HepG2 (cell line): ENCODE measurements around the gene TOR2A. TPM values are rescaled to one million over a fixed set of nuclear protein-coding genes. Genes with fewer than 3 reads are reported as not detected.

ENCODE experiments used
- ATAC-seq: fragments of 200-7000 bp; cut with Tn5 transposase; 3 replicates; pipeline ENCODE4 v1.9.1; 2020; ENCODE audit warnings: mild to moderate bottlenecking, moderate library complexity
- BruUV-seq: library from RNA; stranded (reverse); fragments of 400-500 nt; replicated peaks from 2 replicates; lab custom pipeline; 2021; lab: Mats Ljungman, UMichigan
- CTCF ChIA-PET: fragments of 300-600 bp; formaldehyde crosslinking; extraction: SDS; loops from one replicate; lab custom pipeline; 2021; ENCODE audit warnings: low total read pairs, inconsistent platforms, low intra/inter-chr PET ratio; lab: Yijun Ruan, JAX
- POLR2A ChIA-PET: fragments of 350-600 bp; sonication (Branson Sonifier 250); formaldehyde crosslinking; loops from one replicate; lab custom pipeline; 2020; ENCODE audit warnings: antibody characterized with exemption, inconsistent platforms; lab: Yijun Ruan, JAX
- DNase-seq: peaks from one replicate; pipeline ENCODE4 v3.0.0-alpha.2; 2015; ENCODE audit warnings: low spot score
- FAIRE-seq: peaks from 3 replicates; lab custom pipeline; 2011; peaks lifted over from hg19 to GRCh38; lab: Jason Lieb, UNC
- H2AFZ ChIP-seq: one replicate; pipeline ENCODE4 v1.6.1; 2011; ENCODE audit warnings: low read length, inconsistent platforms
- H3K27ac ChIP-seq: fragments of 300-600 bp; 3 replicates; pipeline ENCODE4 v1.8.0; 2011; ENCODE audit warnings: mixed run types, mild to moderate bottlenecking, mixed read lengths, low read length, inconsistent platforms; ENCODE audit not compliant: insufficient read depth; ENCODE audit errors: extremely low read length
- H3K27me3 ChIP-seq, 2 experiments: fragments of 200-600 bp in 1 of 2; 2 replicates in 1 of 2; 3 replicates in 1 of 2; pipeline versions ENCODE4 v1.6.0 to v1.8.0; 2011; ENCODE audit warnings: low read length in 2 of 2, mild to moderate bottlenecking in 2 of 2, moderate library complexity in 2 of 2, inconsistent platforms in 1 of 2; ENCODE audit not compliant: insufficient read depth in 2 of 2, control insufficient read depth in 1 of 2
- H3K36me3 ChIP-seq, 2 experiments: fragments of 200-600 bp in 1 of 2; replicated peaks in 1 of 2; 2 replicates in 1 of 2; 3 replicates in 1 of 2; pipeline versions ENCODE4 v1.5.1 to v1.8.0; 2011; ENCODE audit warnings: low read length in 2 of 2, inconsistent platforms in 1 of 2; ENCODE audit not compliant: insufficient read depth in 2 of 2, control insufficient read depth in 1 of 2
- H3K4me1 ChIP-seq: 2 replicates; pipeline ENCODE4 v1.5.1; 2012; ENCODE audit warnings: low read length, inconsistent platforms; ENCODE audit not compliant: insufficient read depth
- H3K4me2 ChIP-seq: 2 replicates; pipeline ENCODE4 v1.6.0; 2011; ENCODE audit warnings: low read depth, low read length, inconsistent platforms
- H3K4me3 ChIP-seq, 3 experiments: fragments of 200-600 bp in 1 of 3; sonication (generic), shearing (Covaris generic) in 1 of 3; replicated peaks in 1 of 3; 2 replicates each; pipeline ENCODE4 v1.5.1; 2011 to 2016; ENCODE audit warnings: low read length in 3 of 3, inconsistent platforms in 2 of 3, low read depth in 2 of 3, mild to moderate bottlenecking in 2 of 3, control low read depth in 1 of 3, mixed read lengths in 1 of 3; ENCODE audit not compliant: insufficient read depth in 1 of 3
- H3K79me2 ChIP-seq: one replicate; pipeline ENCODE4 v1.6.1; 2011; ENCODE audit warnings: low read length, inconsistent platforms; ENCODE audit not compliant: insufficient read depth
- H3K9ac ChIP-seq: 2 replicates; pipeline ENCODE4 v1.6.0; 2011; ENCODE audit warnings: mild to moderate bottlenecking, low read depth, low read length, inconsistent platforms; ENCODE audit not compliant: insufficient read depth
- H3K9me3 ChIP-seq: 2 replicates; pipeline ENCODE4 v1.5.1; 2012; ENCODE audit warnings: mild to moderate bottlenecking, low read length
- H4K20me1 ChIP-seq: 2 replicates; pipeline ENCODE4 v1.6.0; 2011; ENCODE audit warnings: inconsistent platforms, mild to moderate bottlenecking, low read length, moderate library complexity; ENCODE audit not compliant: insufficient read depth
- CSRNP2 ChIP-seq: sonication (generic); formaldehyde crosslinking; conservative IDR thresholded peaks from 2 replicates; pipeline ENCODE4 v1.8.0; 2022; ENCODE audit warnings: low read depth, missing genetic modification reagents
- HDAC2 ChIP-seq: sonication (generic); formaldehyde crosslinking; IDR thresholded peaks from 2 replicates; pipeline ENCODE4 v1.4.0; 2020; ENCODE audit warnings: missing genetic modification reagents
- MXD4 ChIP-seq: IDR thresholded peaks from 2 replicates; pipeline ENCODE4 v1.6.1; 2016; ENCODE audit warnings: mild to moderate bottlenecking, missing biosample characterization, missing genetic modification reagents
- NFIB ChIP-seq: sonication (generic); formaldehyde crosslinking; IDR thresholded peaks from 2 replicates; pipeline ENCODE4 v1.9.0; 2021; ENCODE audit warnings: missing genetic modification reagents, mild to moderate bottlenecking, borderline replicate concordance
- PLSCR1 ChIP-seq: sonication (generic); formaldehyde crosslinking; IDR thresholded peaks from 2 replicates; pipeline ENCODE4 v1.5.0; 2020; ENCODE audit warnings: missing genetic modification reagents, mild to moderate bottlenecking, borderline replicate concordance
- RAD21 ChIP-seq: fragments of 450-650 bp; formaldehyde crosslinking; IDR thresholded peaks from 2 replicates; pipeline ENCODE4 v1.5.0; 2020; ENCODE audit warnings: mild to moderate bottlenecking
- ZNF143 ChIP-seq: sonication (generic); formaldehyde crosslinking; IDR thresholded peaks from 2 replicates; pipeline ENCODE4 v1.4.0; 2020; ENCODE audit warnings: missing genetic modification reagents
- ZNF280D ChIP-seq: sonication (generic); formaldehyde crosslinking; IDR thresholded peaks from 2 replicates; pipeline ENCODE4 v1.5.1; 2020; ENCODE audit warnings: mild to moderate bottlenecking, missing genetic modification reagents
- ZNF496 ChIP-seq: sonication (generic); formaldehyde crosslinking; IDR thresholded peaks from 2 replicates; pipeline ENCODE4 v1.8.1; 2023; ENCODE audit warnings: mild to moderate bottlenecking, moderate library complexity, missing genetic modification reagents; ENCODE audit not compliant: insufficient replicate concordance
- ZNF558 ChIP-seq: sonication (generic); formaldehyde crosslinking; IDR thresholded peaks from 2 replicates; pipeline ENCODE4 v1.9.0; 2022; ENCODE audit warnings: mild to moderate bottlenecking, missing genetic modification reagents, borderline replicate concordance
- ZNF660 ChIP-seq: sonication (generic); formaldehyde crosslinking; IDR thresholded peaks from 2 replicates; pipeline ENCODE4 v1.5.1; 2020; ENCODE audit warnings: mild to moderate bottlenecking, low read depth, missing genetic modification reagents, borderline replicate concordance
- WGBS: methylation state at CpG from one replicate; pipeline ENCODE4 v1.1.6; 2017; ENCODE audit warnings: low lambda C conversion rate; 5-methylcytosine and 5-hydroxymethylcytosine counted together
- in situ Hi-C: cut with HindIII; loops from 2 replicates; pipeline ENCODE4 v1.10.0; 2017; ENCODE audit warnings: low pct_unique_long_range_greater_than_20kb; ENCODE audit not compliant: extremely low pct_ligation_motif_present
- intact Hi-C: fragments of 100-400 bp; cut with micrococcal nuclease; formaldehyde crosslinking; loops from one replicate; pipeline ENCODE4 v1.10.0; 2022; ENCODE audit not compliant: unreplicated experiment
- polyA plus RNA-seq, 8 experiments: library from polyadenylated mRNA; depleted of rRNA in 3 of 8; stranded (reverse) in 7 of 8; unstranded in 1 of 8; fragments of >200 nt; fragmentation: Illumina TruSeq in 4 of 8; extraction: Trizol in 4 of 8; gene quantifications; 2 replicates each; pipeline versions ENCODE4 v1.2.1 to v1.2.3, GENCODE V29; 2011 to 2016; ENCODE audit warnings: low read depth in 4 of 8, missing spikeins in 1 of 8, mixed read lengths in 1 of 8; ENCODE audit not compliant: insufficient read depth in 1 of 8
- total RNA-seq, 5 experiments: library from RNA; depleted of rRNA; stranded (reverse); fragments of >200 nt; fragmentation: Illumina TruSeq; extraction: Trizol; gene quantifications; 2 replicates each; pipeline ENCODE4 v1.2.3, GENCODE V29; 2016; ENCODE audit warnings: low read depth in 1 of 5

Gene TOR2A
- total and polyA plus RNA-seq, 2 of the 13 experiments (the other 11 are each of a cell fraction or from before 2014, with no cell fraction given): 3.5 to 7.2 TPM

GRCh38 chr9:127730799-127731410 is 4.2 kb downstream of the TOR2A start (continued):
- TF ChIP-seq HDAC2: peak; percentile 34; the same call in 1 of the 2 replicates
- TF ChIP-seq ZNF496 (CRISPR knock-in tag): no peak
- no peak for TF ChIP-seq MXD4 (CRISPR knock-in tag)
- no peak for TF ChIP-seq PLSCR1 (CRISPR knock-in tag)

- intact Hi-C loops: no loop called here
- FAIRE-seq: no peak
Measured at GRCh38 chr9:127730262-127730661, 4.8 kb downstream of the TOR2A start.

More at GRCh38 chr9:127730262-127730661, 4.8 kb downstream of the TOR2A start:
- no peak overlapping the region for H3K4me3 ChIP-seq
- in situ Hi-C loops: loop anchor here (10.0 kb wide), 1 partner anchor 225 kb away; no protein-coding TSS in a partner anchor
- no peaks in the 10 kb centered on the region for H3K9me3 ChIP-seq
- CTCF ChIA-PET: interaction anchor here (0.6 kb wide), 1 partner anchor 28 kb away, joined by 3 read pairs; no protein-coding TSS in a partner anchor
- H3K4me1 ChIP-seq: peaks cover 33% of the 10 kb centered on the region
- no peaks in the 10 kb centered on the region for H3K79me2 ChIP-seq
- H2AFZ ChIP-seq: no peak overlapping the region
- ATAC-seq (no peak), DNase-seq (no peak)
- H3K36me3 ChIP-seq: no peaks in the 10 kb centered on the region
- BruUV-seq: no TSS peak
- H3K27me3 ChIP-seq: peaks cover 0 to 2% of the 10 kb centered on the region in 2 experiments; a peak in 1 of 5 replicates
- POLR2A ChIA-PET: interaction anchor here (1.0 to 1.6 kb wide), 2 partner anchors 139 to 167 kb away, joined by 3 read pairs; no protein-coding TSS in a partner anchor
- H3K27ac ChIP-seq: no peak overlapping the region
- H3K9ac ChIP-seq: no peak overlapping the region
- H3K4me2 ChIP-seq: no peak overlapping the region
- WGBS: 60% methylated on average over 7 of the region's 9 CpGs
- H4K20me1 ChIP-seq: no peaks in the 10 kb centered on the region
- TF ChIP-seq ZNF143 (no peak), CSRNP2 (CRISPR knock-in tag) (no peak), ZNF280D (no peak), NFIB (CRISPR knock-in tag) (no peak), ZNF660 (CRISPR knock-in tag) (no peak), RAD21 (CRISPR knock-in tag) (no peak), ZNF558 (CRISPR knock-in tag) (no peak)
- TF ChIP-seq, all 625 proteins: peak for 0
